Mesendoderm (in vitro differentiated cells): ENCODE results near the gene AHCYL2.
"Not testable (repeated sequence)": the region's sequence is repeated elsewhere in the genome, so short reads cannot be mapped to it uniquely, and the experiment has no call there.

Experiments
- DNase-seq: peaks from one replicate; pipeline ENCODE4 v3.0.0; 2013
- H2AK5ac ChIP-seq: 2 replicates; pipeline ENCODE4 v1.6.1; 2013; ENCODE audit warnings: low read length, inconsistent platforms
- H2BK120ac ChIP-seq: 2 replicates; pipeline ENCODE4 v1.6.1; 2013; ENCODE audit warnings: low read depth, mild to moderate bottlenecking, low read length, moderate library complexity, mixed read lengths
- H2BK15ac ChIP-seq: replicated peaks from 2 replicates; pipeline ENCODE4 v1.6.1; 2013; ENCODE audit warnings: low read depth, mild to moderate bottlenecking, moderate library complexity
- H2BK5ac ChIP-seq: 2 replicates; pipeline ENCODE4 v1.6.1; 2013; ENCODE audit warnings: low read length, inconsistent platforms
- H3K18ac ChIP-seq: 2 replicates; pipeline ENCODE4 v1.6.1; 2013; ENCODE audit warnings: mild to moderate bottlenecking, low read length, mixed read lengths
- H3K23ac ChIP-seq: one replicate; pipeline ENCODE4 v1.6.1; 2013; ENCODE audit warnings: low read length
- H3K27ac ChIP-seq: 2 replicates; pipeline ENCODE4 v1.5.1; 2013; ENCODE audit warnings: low read depth, mild to moderate bottlenecking, inconsistent platforms, low read length, moderate library complexity
- H3K27me3 ChIP-seq: 2 replicates; pipeline ENCODE4 v1.6.1; 2013; ENCODE audit warnings: low read length, control low read depth, mild to moderate bottlenecking, inconsistent platforms; ENCODE audit not compliant: insufficient read depth, poor library complexity
- H3K36me3 ChIP-seq: 2 replicates; pipeline ENCODE4 v1.6.1; 2013; ENCODE audit warnings: low read length, inconsistent platforms; ENCODE audit not compliant: control insufficient read depth, insufficient read depth
- H3K4ac ChIP-seq: one replicate; pipeline ENCODE4 v1.6.1; 2013; ENCODE audit warnings: low read depth, mild to moderate bottlenecking, low read length, moderate library complexity
- H3K4me1 ChIP-seq: 2 replicates; pipeline ENCODE4 v1.6.1; 2013; ENCODE audit warnings: low read depth, low read length, inconsistent platforms; ENCODE audit not compliant: control insufficient read depth
- H3K4me2 ChIP-seq: 2 replicates; pipeline ENCODE4 v1.6.1; 2013; ENCODE audit warnings: low read length
- H3K4me3 ChIP-seq: 2 replicates; pipeline ENCODE4 v1.5.1; 2013; ENCODE audit warnings: mild to moderate bottlenecking, low read length
- H3K56ac ChIP-seq: one replicate; pipeline ENCODE4 v1.6.1; 2013; ENCODE audit warnings: low read length
- H3K79me1 ChIP-seq: 2 replicates; pipeline ENCODE4 v1.6.1; 2013; ENCODE audit warnings: low read length, inconsistent platforms
- H3K79me2 ChIP-seq: 2 replicates; pipeline ENCODE4 v1.6.1; 2013; ENCODE audit warnings: mild to moderate bottlenecking, low read length; ENCODE audit not compliant: control insufficient read depth, insufficient read depth
- H3K9ac ChIP-seq: 2 replicates; pipeline ENCODE4 v1.6.1; 2013; ENCODE audit warnings: low read length, inconsistent platforms
- H4K5ac ChIP-seq: one replicate; pipeline ENCODE4 v1.6.1; 2013; ENCODE audit warnings: low read length
- H4K8ac ChIP-seq: one replicate; pipeline ENCODE4 v1.6.1; 2013; ENCODE audit warnings: low read depth, mild to moderate bottlenecking, control low read depth, low read length, moderate library complexity
- WGBS: extraction: QIAGEN DNeasy Blood & Tissue Kit; methylation state at CpG from one replicate; pipeline ENCODE4 v1.1.7; 2013; ENCODE audit warnings: low lambda C conversion rate, missing lambda C conversion rate; ENCODE audit not compliant: insufficient coverage; ENCODE audit errors: extremely low coverage; 5-methylcytosine and 5-hydroxymethylcytosine counted together

AHCYL2 gene

GRCh38 chr7:129218514-129219062 is 6.2 kb upstream of the AHCYL2 start:
- Histone ChIP-seq H3K9ac (no peak overlapping the region), H3K27ac (no peak overlapping the region), H2BK120ac (no peak overlapping the region), H3K4me2 (no peak overlapping the region), H3K23ac (no peak overlapping the region), H3K79me1 (no peaks in the 10 kb centered on the region), H2BK15ac (no peak overlapping the region), H4K8ac (no peak overlapping the region), H3K36me3 (no peaks in the 10 kb centered on the region), H4K5ac (no peak overlapping the region), H2BK5ac (no peak overlapping the region), H3K18ac (no peak overlapping the region), H2AK5ac (no peak overlapping the region), H3K4me1 (no peaks in the 10 kb centered on the region), H3K4ac (no peak overlapping the region), H3K56ac (no peak overlapping the region), H3K27me3 (no peaks in the 10 kb centered on the region), H3K79me2 (no peaks in the 10 kb centered on the region), H3K4me3 (no peak overlapping the region)
- no CpG with 5 or more reads among the region's 9 CpGs for WGBS
- DNase-seq, result peak; percentile 90

- not testable (repeated sequence) for H2AK5ac ChIP-seq, H3K36me3 ChIP-seq, H3K4me3 ChIP-seq, H3K4ac ChIP-seq, DNase-seq, H3K27ac ChIP-seq, H3K4me2 ChIP-seq, H2BK5ac ChIP-seq, H3K23ac ChIP-seq, H3K79me2 ChIP-seq, H3K9ac ChIP-seq, H2BK120ac ChIP-seq, H3K18ac ChIP-seq, H4K8ac ChIP-seq, H3K79me1 ChIP-seq, H3K27me3 ChIP-seq, H3K4me1 ChIP-seq, H3K56ac ChIP-seq, H4K5ac ChIP-seq, H2BK15ac ChIP-seq
- no CpG with 5 or more reads among the region's 4 CpGs for WGBS
Measured at GRCh38 chr7:129219166-129219565, 5.7 kb upstream of the AHCYL2 start.

- Histone ChIP-seq H3K18ac (no peak overlapping the region), H3K23ac (no peak overlapping the region), H2BK120ac (no peak overlapping the region), H2BK15ac (no peak overlapping the region), H3K9ac (no peak overlapping the region), H3K4me1 (peaks cover 2% of the 10 kb centered on the region), H3K4me2 (no peak overlapping the region), H3K36me3 (no peaks in the 10 kb centered on the region), H3K4ac (no peak overlapping the region), H3K79me1 (no peaks in the 10 kb centered on the region), H2BK5ac (no peak overlapping the region), H3K27ac (no peak overlapping the region), H3K79me2 (no peaks in the 10 kb centered on the region), H4K5ac (no peak overlapping the region), H2AK5ac (no peak overlapping the region), H3K56ac (no peak overlapping the region), H3K4me3 (no peak overlapping the region), H3K27me3 (no peaks in the 10 kb centered on the region), H4K8ac (no peak overlapping the region)
- WGBS, result no CpG with 5 or more reads among the region's 4 CpGs
- no peak for DNase-seq
Measured at GRCh38 chr7:129222064-129222463, 2.8 kb upstream of the AHCYL2 start.

- Histone ChIP-seq H2BK5ac (no peak overlapping the region), H2AK5ac (no peak overlapping the region), H3K56ac (peak overlapping the region; percentile 92), H3K27ac (peak overlapping the region; percentile 39), H4K5ac (no peak overlapping the region), H3K4me2 (peak overlapping the region; percentile 88), H2BK120ac (no peak overlapping the region), H3K4ac (no peak overlapping the region), H3K27me3 (no peaks in the 10 kb centered on the region), H3K79me2 (peaks cover 2% of the 10 kb centered on the region), H3K79me1 (peaks cover 3% of the 10 kb centered on the region), H2BK15ac (no peak overlapping the region), H3K4me1 (peaks cover 2% of the 10 kb centered on the region), H3K23ac (peak overlapping the region; percentile 83), H4K8ac (no peak overlapping the region), H3K9ac (peak overlapping the region; percentile 77), H3K4me3 (peak overlapping the region; percentile 87), H3K36me3 (no peaks in the 10 kb centered on the region), H3K18ac (no peak overlapping the region)
- WGBS, result no CpG with 5 or more reads among the region's 60 CpGs
- DNase-seq, result peak; percentile 76
Measured at GRCh38 chr7:129225206-129225930, 538 bp downstream of the AHCYL2 start.

- Histone ChIP-seq H3K79me1 (peaks cover 3% of the 10 kb centered on the region), H3K79me2 (peaks cover 2% of the 10 kb centered on the region), H2BK120ac (no peak overlapping the region), H3K18ac (no peak overlapping the region), H2AK5ac (no peak overlapping the region), H3K27ac (no peak overlapping the region), H3K4me1 (peaks cover 2% of the 10 kb centered on the region), H3K4ac (no peak overlapping the region), H4K8ac (no peak overlapping the region), H3K36me3 (no peaks in the 10 kb centered on the region), H2BK15ac (no peak overlapping the region), H3K9ac (peak overlapping the region; percentile 77), H2BK5ac (no peak overlapping the region), H3K27me3 (no peaks in the 10 kb centered on the region), H3K4me2 (peak overlapping the region; percentile 88), H3K23ac (no peak overlapping the region), H4K5ac (no peak overlapping the region), H3K4me3 (peak overlapping the region; percentile 87), H3K56ac (peak overlapping the region; percentile 92)
- no CpG with 5 or more reads among the region's 11 CpGs for WGBS
- no peak for DNase-seq
Measured at GRCh38 chr7:129225931-129226572, 1.2 kb downstream of the AHCYL2 start.
